ENCODE measurements around the gene B3GALNT1.

- TF ChIP-seq CTCF (IDR thresholded peaks at IDR 0.05) (no peak), POLR2A (IDR thresholded peaks at IDR 0.05) (no peak)
Observed at GRCh38 chr3:161117646-161118045, 12.5 kb upstream of the B3GALNT1 start.
